GM18951 (cell line): ENCODE measurements around the gene XAGE1B.
"Not testable (repeated sequence)": the region's sequence is repeated elsewhere in the genome, so short reads cannot be mapped to it uniquely, and the experiment has no call there.

Experiments
- POLR2A ChIP-seq: IDR thresholded peaks from 4 replicates; pipeline ENCODE4 v1.6.1; 2011; ENCODE audit warnings: mild to moderate bottlenecking; ENCODE audit not compliant: insufficient read length, insufficient read depth; ENCODE audit errors: extremely low read depth
- in situ Hi-C: fragments of 300-500 bp; cut with MboI; formaldehyde crosslinking; loops from one replicate; pipeline ENCODE4 v1.12.0; 2022; ENCODE audit warnings: low sequenced_read_pairs, mixed read lengths, inconsistent platforms; ENCODE audit not compliant: unreplicated experiment

Gene XAGE1B

GRCh38 chrX:52516987-52517325 lies at the start of gene XAGE1B:
TSS of gene XAGE1B (minus strand) at chrX:52517063. CDS start at chrX:52515527, 1,536 bp downstream.
- in situ Hi-C loops = not testable (repeated sequence)

DNA sequence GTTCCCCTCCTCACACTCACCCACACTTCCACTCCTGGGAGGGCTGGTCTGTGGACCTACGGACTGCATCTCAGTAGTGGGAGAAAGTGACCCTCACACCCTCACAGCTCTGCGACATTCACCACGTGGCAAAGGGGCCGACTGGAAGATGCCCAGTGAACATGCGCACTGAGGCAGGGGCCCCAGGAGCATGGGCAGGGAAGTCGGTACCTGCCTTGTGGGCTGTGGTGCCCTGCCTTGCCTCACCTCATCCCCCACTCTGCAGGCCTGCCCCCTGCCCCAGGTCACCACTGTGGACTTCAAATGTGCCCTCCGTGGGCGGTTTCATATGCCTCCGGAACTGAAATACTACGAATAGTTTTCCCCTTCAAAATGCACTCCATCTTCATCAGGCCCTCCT lies 46.2 kb upstream of the XAGE1B start:
- in situ Hi-C loops = no loop called here
- no peak for TF ChIP-seq POLR2A

- in situ Hi-C loops = no loop called here
- no peak for TF ChIP-seq POLR2A
Measured at GRCh38 chrX:52558140-52558539, 41.3 kb upstream of the XAGE1B start.

DNA sequence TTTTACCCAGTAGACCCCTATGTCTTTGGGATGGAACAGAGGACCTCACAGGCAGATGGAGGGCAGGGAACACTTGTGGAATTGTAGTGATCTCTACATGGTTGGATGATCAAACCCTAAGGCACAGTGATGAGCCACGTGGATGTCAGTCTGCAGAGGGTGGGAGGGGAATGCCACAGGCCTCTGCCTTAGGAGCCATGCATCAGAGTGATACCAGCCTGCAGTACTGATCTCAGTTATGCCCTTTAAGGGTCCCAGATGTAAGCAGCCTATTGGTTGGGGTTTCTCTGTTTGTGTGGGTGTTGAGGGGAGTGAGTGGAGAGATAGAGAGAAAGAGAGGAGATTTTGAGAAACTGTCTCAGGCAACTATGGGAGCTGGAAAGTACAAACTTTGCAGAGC lies 39.9 kb upstream of the XAGE1B start:
- in situ Hi-C loops = no loop called here
- TF ChIP-seq POLR2A = no peak

GRCh38 chrX:52553995-52554642 lies 37.3 kb upstream of the XAGE1B start:
- in situ Hi-C loops = no loop called here
- TF ChIP-seq POLR2A = no peak

- in situ Hi-C loops = not testable (repeated sequence)
Measured at GRCh38 chrX:52548769-52549168, 31.9 kb upstream of the XAGE1B start.

DNA sequence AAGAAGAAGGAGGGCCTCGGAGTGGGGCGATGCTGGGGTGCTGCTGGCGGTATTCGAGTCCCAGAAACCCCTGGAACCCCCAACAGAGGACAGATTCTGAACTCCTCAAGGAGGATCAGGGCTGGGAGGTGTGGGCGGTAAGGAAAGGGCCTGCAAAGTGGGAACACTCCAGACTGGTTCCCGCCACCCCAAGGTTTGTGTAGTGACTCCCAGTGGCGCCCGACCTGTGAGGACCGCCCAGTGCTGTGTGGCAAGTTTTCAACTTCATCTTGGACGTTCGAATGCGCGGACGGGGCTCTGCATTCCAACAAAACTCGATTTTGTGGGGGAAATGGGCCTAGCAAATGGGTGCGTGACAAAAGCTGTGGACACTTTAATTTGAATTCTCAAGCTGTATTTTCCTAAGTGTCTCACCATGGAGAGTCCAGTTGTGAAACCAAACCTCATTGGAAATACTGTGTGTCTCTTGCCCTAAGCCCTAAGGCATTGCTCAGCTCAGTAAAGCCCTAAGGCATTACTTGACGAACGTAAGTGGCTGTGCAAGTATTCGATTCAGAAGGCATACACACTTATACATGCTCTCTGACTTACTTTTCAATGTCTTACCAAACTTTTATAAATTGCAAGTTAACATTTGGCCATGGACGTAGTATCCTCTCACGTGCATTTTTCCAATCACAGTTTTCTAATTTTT lies 27.4 kb upstream of the XAGE1B start:
- in situ Hi-C loops = no loop called here
- no peak for TF ChIP-seq POLR2A

DNA sequence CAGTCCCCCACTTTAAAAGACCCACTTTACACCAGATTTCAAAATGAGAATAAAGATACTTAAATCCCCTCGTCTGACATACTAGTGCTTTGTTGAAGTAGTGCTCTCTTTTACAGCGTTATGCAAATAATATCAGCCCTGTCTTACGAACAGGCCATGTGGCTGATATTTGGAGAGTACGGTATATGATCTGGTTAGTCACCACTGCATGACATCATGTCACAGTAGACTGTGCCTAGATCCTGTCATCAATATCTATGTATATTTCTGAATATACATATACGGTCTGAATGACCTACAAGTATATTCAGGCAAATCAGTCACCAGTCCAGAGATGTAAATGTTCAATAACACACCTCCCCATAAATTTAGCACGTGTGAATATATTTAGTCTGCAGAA lies 25.4 kb upstream of the XAGE1B start:
- in situ Hi-C loops = no loop called here
- no peak for TF ChIP-seq POLR2A

GRCh38 chrX:52541051-52541450 lies 24.2 kb upstream of the XAGE1B start:
- in situ Hi-C loops = not testable (repeated sequence)

- in situ Hi-C loops = not testable (repeated sequence)
Measured at GRCh38 chrX:52516110-52516986, 515 bp downstream of the XAGE1B start.

DNA sequence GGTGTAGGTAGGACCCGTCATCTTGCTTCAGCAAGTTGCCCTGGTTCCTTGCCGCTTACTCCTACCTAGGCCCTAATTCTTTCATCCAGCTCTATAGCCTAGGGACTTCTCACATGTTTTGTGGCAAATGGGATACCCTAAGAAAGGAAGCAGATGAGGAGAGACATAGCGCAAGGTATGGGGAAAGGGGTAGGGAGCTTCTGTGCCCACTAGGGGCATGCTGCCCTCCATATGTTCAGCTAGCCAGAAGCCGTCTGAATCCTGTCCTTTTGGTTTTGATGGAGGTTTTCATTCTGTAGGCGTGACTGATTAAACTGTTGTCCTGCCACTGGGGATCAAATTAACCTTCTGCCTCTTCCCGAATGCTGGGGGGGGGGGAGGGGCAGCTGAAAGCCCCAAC lies 5.7 kb downstream of the XAGE1B start:
- in situ Hi-C loops = not testable (repeated sequence)

DNA sequence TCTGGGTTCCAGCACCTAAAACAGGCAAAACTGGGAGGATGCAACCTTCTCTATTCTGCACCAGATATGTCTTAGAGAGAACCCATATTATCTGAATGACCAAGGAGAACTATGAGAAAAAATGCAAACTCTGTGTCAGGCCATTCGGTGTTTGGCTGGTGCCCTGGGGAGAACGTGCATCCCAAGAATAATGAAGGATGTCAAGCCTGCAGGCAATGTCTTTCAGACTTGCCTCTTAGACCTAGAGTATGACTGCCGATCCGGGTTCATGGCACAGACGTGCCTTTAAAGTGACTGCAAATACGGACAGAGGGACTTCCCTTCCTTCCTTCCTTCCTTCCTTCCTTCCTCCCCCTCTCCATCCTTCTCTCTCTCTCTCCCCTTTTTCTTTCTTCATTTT lies 6.9 kb downstream of the XAGE1B start:
- in situ Hi-C loops = no loop called here
- no peak for TF ChIP-seq POLR2A

GRCh38 chrX:52507331-52507730 lies 9.5 kb downstream of the XAGE1B start:
- TF ChIP-seq POLR2A = no peak
- in situ Hi-C loops = no loop called here

DNA sequence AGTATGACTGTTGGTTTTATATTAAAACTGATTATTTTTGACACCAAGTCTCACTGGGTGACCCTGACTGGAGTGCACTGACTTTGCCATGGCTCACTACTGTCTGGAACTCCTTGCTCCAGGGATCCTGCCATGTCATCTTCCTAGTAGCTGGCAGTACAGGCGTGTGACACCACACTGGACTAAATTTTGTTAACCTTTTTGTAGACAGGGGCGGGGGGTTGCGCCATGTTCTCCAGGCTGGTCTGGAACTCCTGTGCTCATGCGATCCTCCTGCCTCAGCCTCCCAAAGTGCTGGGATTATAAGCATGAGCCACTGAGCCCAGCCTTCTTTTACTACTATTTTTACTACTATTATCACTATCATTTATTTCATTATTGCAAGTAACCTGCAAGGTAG lies 12.3 kb downstream of the XAGE1B start:
- in situ Hi-C loops = no loop called here
- no peak for TF ChIP-seq POLR2A

GRCh38 chrX:52501362-52501761 lies 15.5 kb downstream of the XAGE1B start:
- in situ Hi-C loops = not testable (repeated sequence)

DNA sequence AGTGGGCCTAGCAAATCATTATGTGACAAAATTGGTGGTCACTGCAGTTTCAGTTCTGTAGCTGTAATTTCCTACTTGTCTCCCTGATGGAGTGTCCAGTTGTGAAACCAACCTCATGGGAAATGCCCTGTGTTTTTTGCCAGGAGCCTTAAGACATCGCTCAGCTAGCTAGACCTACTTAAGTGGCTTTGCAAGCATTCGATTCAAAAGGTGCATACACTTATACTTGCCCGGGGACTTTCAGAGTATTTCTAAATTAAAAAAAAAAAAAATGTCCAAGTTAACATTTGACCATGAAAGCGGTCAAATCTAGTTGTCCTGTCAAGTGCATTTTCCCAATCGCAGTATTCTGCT lies 20.5 kb downstream of the XAGE1B start:
- in situ Hi-C loops = not testable (repeated sequence)

DNA sequence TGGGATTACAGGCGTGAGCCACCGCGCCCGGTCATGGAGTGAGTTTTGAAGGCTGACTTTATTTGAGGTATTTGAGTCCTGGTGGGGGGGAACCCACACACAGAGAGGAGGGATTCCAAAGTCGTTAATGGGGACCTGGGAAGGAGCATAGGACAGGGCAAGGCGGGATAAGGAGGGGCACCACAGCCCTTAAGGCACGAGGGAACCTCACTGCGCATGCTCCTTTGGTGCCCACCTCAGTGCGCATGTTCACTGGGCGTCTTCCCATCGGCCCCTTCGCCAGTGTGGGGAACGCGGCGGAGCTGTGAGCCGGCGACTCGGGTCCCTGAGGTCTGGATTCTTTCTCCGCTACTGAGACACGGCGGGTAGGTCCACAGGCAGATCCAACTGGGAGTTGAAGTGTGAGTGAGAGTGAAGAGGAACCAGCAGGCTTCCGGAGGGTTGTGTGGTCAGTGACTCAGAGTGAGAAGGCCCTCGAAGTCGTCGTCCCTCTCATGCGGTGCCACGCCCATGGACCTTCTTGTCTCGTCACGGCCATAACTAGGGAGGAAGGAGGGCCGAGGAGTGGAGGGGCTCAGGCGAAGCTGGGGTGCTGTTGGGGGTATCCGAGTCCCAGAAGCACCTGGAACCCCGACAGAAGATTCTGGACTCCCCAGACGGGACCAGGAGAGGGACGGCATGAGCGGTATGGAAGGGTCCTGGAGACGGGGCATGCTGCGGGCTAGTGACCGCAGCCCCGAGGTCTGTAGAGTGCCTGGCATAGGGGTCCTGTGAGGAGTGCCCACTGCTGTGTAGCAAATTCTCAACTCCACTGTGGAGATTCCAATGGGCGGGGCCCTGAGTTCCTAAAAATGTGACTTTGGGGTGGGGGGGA lies 21.1 kb downstream of the XAGE1B start, which contains the start of gene XAGE1A:
TSS of gene XAGE1A (plus strand) at position 264 of the 874 bp plus-strand sequence. CDS start 1,554 bp downstream, outside the sequence.
- in situ Hi-C loops = not testable (repeated sequence)

- in situ Hi-C loops = not testable (repeated sequence)
Measured at GRCh38 chrX:52471301-52471700, 45.6 kb downstream of the XAGE1B start.
